HG03196 (cell line): Measurements from ENCODE around the gene TMC3.
"Not testable (repeated sequence)": the region's sequence is repeated elsewhere in the genome, so short reads cannot be mapped to it uniquely, and the experiment has no call there.

ENCODE experiments used
- ATAC-seq: cut with Tn5 transposase; IDR thresholded peaks from one replicate; pipeline ENCODE4 v1.9.1; 2021; ENCODE audit not compliant: unreplicated experiment

The TMC3 gene

DNA sequence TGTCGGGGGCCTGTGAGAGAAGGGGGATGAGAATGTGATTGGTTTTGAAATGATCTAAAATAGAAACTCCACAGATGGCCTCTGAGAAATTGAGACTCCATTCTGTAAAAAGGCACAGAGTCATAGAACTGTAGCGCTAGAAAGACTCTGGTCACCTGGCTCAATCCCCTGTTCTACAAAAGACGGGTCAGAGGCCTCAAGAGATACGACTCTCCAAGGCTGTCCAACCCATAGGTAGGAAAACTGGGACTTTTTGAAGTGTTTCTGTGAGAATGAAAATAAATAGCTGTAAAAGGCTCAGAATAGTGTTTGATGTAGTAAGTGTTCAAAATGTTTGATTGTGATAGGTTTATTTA is 11.7 kb upstream of the TMC3 start:
- ATAC-seq: no peak

DNA sequence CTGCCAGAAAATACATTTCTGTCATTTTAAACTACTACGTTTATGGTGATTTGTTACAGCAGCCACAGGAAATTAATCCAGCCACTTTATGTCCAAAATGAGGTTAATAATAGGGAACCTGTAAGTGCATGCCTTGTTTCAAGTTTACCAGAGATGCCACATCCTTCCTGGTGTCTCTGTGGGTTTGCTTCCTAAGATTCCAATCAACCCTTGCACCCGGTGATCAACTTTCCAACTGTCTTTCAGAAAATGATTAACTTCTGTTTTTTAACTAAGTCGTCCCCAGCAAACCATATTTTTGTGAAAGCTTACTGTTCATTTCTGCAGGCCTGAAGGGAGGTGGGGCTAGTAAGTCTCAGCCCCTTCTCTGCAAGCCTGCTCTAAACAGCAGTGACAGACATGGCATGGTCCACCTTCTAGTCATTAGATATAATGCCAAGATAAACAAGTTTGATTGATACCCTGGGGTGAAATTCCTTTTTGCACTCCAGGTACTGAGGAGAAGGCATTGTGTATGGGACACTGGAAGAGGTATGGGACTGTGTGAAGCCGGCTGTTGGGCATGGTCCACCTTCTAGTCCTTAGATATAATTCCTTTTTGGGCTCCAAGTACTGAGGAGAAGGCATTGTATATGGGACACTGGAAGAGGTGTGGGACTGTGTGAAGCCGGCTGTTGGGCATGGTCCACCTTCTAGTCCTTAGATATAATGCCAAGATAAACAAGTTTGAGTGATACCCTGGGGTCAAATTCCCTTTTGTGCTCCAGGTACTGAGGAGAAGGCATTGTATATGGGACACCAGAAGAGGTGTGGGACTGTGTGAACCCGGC is 11.1 kb upstream of the TMC3 start:
- ATAC-seq: no peak

DNA sequence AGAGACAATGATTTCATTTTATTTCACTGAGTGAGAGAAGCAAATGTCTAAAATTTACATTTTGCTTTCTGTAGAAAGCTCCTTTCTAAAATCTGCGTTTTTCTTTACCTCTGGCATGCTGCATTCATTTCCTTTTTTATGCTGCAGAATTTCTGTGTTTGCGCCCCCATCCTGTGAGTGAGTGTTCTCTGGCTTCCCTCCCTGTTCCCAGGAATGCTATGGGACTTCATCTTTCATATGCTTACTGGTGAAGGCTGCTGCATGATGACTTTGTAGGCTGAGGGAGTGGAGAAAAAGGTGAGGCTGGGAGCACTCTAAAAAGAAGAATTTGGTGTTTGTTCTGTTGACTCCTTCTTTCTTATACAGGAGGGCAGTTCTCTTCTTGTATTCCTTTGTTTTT is 7.7 kb upstream of the TMC3 start:
- ATAC-seq: no peak

DNA sequence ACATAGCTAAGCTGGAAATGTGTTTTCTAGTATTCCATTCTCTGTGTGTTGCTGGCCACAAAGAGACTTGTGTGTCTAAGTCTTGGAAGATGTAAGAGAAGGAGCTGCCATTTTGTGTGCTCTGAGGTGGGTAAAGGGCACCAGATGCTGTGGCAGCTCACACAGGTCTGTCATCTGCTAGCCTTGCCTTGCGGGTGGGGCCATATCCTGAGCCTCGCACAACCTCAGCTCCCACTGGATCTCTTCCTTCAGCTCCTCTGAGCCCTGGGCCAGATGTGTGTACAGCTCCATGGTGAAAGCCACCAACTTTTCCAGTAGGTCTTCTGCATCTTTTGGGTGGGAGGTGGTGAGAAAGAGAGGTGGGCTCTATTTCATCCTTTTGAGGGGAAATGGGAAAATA is 6.7 kb upstream of the TMC3 start:
- ATAC-seq: no peak

DNA sequence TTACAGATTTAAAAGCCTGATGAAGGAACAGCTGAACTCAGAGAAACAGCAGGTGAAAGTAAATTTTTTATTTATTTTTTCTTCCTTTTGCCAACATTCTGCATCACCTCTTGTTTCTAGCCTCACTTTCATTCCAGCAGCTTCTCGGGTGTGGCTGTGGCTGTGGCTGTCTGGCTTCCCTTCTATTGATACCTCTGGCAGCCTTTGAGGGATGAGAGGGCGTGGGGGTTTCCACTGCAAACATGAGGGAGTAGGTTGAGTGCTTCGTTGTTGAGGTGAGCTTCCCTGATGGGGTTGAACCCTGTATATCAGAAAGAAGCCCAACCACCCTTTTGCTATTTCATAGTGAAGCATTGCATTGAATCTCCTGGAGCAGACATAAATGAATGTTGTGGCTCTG is 6.2 kb upstream of the TMC3 start:
- no peak for ATAC-seq

DNA sequence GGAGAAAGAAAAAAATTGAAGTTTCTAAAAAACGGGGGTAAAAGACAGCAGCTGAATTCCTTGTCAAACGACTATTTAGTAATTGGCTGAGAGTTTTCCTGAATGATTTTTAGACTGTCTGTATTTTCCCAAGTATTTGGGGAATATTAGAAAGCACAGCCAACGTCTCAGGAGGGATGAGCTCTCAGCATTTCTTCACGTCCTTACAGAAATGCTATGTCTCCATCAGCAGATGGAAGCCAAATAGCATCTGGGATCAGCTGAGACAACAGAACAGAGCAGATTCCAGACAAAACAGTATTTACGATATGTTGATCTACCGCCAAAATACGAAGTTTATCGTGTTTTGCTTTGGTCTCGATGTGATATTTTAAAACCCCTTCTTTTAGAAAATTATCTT is 5.3 kb upstream of the TMC3 start:
- no peak for ATAC-seq

DNA sequence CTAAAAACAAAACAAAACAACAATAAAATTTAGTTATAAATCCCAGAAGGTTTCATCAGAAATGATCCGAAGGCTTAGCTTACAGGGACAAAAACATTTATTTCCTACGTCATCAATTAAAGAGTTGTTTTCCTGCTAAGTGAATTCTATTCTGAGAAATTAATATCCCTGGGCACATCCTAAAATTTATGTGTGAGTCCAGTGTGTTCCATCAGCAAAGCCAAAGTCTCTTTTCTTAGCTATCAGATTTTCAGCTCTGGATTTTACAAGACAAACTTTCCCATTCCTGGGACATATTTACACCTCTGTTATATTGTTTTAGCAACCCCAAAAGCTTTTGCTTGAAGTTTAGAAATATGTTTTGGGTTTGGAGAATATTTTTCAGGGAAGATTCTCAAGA is 4.4 kb upstream of the TMC3 start:
- ATAC-seq: no peak

DNA sequence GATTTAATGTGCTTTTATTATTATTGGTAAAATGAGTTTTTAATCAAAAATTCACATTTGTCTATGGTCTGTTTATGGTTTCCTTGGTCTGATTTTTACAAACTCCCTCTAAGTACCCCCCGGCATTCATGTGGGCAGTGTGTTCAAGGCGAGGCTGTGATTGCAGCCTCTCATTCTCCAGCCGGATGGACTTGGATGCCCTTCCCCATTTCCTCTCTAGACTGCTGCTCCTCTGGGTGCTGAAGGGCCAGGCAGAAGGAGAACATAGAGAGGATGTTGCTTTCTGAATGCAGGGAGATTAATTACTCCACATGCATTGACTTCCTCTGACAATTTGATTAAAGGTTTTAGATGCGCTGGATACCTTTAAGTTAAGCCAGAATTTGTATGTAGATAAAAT is 3.9 kb upstream of the TMC3 start:
- ATAC-seq: no peak

DNA sequence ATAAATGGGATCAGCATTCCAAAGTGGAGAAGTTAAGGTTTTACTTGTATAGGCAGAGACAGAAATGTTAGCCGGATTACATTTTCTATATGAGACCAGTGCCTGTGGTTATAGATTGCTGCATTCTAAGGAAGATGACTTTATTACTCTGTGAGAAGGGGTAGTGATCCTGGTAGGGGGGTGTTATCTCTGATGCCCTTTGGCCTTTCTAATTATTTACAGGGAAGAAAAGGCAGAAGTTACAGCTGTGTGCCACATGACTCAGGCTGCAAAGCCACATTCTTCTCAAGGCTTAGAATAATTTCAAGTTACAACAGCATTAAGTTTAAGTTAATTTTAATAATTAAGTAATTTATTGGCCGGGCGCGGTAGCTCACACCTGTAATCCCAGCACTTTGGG is 2.2 kb upstream of the TMC3 start:
- no peak for ATAC-seq

DNA sequence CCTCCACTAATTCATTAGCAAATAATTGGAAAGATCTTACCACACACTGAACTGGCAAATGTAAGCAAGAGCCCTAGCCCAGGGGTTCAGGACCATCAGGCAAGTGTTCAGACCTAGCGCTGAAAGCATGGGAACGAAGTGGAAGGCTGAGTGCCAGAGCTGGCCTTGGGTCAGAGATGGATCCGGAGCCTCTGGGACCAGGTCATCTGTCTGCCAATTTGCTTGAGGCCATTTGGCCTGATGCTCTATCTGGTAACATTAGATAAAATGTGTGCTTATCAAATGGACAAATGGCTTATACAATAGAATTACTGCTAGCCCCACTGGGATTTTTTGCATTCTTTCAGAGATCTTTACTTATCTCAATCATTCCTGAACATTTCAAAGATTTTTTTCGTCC is 1.4 kb upstream of the TMC3 start:
- ATAC-seq: no peak

DNA sequence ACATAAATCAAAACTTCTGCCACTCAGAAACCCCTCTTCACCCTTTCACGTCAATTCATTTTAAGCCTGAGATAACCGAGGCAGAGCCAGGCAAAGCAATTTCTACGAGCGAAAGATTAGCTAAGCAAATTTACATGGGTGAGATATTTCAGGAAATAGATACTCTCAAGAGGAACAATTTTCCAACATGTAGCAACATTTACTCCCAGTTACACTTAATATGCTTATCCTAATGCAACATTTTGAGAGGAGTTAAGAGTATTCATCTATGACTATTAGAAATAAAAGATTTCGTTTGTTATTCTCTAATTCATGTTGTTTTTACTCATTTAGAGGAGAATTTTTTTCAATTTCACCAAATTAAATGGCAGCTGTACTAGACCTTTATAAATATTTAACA is 837 bp downstream of the TMC3 start:
- ATAC-seq: no peak

DNA sequence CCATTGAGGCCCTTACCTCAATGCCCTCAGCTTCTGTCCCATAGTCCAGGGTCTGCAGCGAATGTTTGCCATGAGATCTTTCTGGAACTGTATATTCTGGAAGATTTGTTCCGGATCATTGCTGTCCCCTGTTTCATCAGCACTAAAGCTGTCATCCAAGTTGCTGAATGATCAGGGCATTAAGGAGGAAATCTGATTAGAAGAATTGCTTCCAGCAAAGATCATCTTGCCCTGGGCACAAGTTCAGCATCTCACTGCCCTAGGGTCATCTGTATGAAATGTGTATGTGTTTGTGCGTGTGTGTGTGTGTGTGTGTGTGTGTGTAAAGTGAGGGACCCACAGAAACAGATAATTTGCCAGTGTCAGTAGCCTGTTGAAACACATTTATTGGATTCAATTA is 1.4 kb downstream of the TMC3 start:
- no peak for ATAC-seq

DNA sequence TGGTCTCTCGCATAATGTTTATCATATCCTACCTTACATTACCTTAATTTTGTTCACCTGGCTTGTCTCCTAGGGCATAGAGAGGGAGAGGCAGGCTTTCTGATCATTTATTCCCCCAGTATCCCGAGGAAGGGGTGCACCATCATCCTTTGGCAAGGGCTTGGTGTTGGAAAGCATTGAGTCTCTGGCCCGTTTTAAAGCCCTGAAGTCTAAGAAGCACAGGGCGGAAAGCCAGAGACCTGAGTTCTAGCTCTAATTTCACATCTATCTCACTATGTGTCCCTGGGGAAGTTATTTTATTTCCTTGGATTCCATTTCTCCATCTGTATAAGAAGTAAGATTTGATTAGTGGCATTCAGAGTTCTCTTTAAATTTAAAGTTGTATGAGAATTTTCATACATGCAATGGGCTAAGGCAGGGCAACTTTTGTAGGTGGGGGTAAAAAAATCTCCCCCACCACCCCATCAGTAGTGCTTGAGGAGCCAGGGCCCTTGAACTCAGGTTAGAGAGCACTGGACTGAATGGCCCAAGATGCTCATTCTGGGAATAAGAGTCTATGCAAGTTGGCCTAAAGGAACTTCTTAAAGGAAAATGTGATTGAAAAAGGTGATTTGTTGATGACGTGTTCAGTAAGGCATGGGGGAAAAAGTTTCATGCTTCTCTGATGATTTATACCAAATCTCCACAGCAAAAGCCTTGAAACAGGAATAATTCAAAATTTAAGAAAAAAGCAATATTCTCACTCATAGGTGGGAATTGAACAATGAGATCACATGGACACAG is 10.1 kb downstream of the TMC3 start:
- ATAC-seq: no peak

DNA sequence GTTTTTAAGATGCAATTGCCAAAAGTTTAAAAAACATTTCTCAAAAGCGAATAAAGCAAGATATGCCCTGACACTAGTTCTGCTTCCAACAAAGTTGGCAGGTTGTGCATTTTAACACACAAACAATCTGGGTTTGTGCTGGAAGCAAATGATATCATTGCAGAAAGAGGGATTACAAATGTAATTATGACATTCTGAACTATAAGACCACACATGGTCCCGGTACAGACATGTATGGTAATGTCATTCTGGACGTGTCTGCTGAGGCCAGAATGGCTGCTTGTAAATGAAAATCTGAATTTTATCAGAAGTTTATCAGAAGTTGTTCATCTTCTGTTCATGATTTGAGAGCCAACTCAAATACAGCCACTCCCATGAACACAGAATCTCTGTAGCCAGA is 10.7 kb downstream of the TMC3 start:
- no peak for ATAC-seq

DNA sequence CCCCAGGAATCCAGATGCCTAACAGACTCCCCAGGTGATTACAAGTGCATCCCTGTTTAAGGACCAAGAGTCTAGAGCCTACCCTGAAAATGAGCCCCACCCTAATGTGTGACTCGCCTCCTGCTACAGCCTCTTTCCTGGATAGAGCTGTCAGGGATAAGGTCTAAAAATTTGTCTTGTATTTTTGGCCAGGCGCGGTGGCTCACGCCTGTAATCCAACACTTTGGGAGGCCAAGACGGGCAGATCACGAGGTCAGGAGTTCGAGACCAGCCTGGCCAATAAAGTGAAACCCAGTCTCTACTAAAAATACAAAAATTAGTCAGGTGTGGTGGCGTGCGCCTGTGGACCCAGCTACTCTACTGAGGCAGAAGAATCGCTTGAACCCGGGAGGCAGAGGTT is 11.2 kb downstream of the TMC3 start:
- ATAC-seq: no peak

DNA sequence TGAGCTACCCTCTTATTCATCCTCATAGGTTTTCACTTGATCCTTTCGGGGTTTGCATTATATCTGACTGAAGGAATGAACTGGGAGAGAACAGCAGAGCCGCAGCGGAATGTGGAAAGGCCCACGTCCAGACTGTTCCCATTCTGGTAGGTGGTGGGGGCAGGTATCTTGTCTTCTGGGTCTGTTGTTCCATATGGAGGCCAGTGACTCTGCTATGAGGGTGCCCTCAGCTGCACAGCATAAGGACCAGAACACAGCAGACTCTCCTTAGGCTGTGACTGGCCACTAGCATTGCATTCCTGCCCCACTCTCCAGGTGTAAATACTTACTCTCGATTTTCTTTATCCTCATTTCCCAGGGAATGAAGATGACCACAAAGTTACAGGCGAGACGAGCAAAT is 12.1 kb downstream of the TMC3 start:
- no peak for ATAC-seq

DNA sequence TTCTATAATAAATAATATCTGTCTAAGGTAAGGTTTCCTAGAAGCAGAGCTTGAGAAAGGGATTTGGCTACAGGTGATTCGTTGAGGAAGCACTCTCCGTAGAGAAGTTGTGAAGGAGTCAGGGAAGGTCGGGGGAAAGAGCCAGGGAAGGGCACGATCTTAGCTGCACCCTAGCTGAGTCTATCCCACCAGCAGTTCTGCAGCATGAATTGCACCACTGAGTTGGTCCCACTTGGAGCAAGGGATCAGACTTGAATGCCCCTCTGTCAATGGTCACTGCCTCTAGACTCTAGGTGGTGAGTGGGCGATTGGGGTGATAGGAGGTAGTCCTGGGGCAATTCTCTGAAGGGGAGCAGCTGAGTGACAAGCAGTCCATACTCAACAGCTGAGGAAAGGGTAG is 13.5 kb downstream of the TMC3 start:
- ATAC-seq: no peak

DNA sequence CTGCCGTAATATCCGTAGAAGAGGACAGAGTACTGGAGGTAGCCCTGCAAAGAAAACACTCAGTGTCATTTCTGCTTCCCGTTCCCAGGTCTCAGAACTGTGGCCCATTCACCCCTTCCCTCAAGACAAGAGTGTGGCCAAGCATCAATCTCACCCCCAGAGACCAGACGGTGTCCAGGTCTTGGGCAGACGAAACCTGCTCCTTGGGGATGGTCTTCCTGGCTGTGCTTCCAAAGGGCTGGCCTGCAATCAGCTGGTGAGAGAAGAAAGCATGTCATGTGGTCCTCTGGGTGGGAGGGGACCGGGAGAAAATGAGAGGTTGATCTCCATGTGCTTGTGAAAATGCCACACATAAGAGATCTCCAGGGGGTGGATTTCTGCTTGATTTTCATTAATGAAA is 15.8 kb downstream of the TMC3 start:
- ATAC-seq: no peak

DNA sequence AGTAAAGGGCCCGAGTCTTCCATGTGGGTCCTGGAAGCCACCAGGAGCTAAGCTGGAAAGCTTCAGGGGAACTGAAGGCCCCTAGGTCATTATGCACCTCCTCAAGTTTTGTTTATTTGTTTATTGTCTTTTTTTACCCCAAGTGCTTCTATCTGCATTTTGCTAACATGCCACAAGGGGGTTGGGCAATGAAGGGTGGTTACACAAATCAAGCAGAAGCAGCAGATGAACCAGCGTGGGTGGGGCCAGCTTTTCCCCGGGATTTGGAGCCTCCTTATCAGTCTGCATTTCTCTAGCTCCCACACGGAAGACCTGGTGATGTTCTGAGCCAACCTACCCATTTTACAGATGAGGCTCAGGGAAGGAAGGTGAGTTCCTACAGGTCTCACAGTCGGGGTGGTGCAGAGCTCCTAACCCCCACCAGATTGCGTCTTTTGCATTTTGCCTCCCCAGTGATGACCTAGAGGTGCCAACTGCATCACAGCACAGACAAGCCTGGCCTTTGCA is 16.8 kb downstream of the TMC3 start:
- ATAC-seq: no peak

DNA sequence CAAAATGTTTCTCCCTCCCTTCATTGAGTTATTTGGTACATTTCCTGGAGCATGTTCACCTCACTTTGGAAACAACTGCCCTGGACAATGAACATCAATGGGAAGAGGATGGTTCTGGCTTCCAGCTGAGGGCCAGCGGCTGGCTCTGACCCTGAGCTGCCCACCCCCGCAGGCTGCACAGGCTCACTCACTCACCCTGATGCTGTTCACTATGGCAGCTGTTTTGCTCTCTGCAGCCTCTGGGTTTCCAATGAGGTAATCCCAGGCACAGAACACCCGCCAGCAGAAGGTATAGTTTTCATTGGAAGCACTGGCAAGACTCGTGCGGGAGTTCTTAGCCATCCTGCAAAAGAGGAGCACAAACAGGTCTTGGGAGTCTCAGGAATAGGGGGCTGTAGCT is 17.8 kb downstream of the TMC3 start:
- no peak for ATAC-seq

DNA sequence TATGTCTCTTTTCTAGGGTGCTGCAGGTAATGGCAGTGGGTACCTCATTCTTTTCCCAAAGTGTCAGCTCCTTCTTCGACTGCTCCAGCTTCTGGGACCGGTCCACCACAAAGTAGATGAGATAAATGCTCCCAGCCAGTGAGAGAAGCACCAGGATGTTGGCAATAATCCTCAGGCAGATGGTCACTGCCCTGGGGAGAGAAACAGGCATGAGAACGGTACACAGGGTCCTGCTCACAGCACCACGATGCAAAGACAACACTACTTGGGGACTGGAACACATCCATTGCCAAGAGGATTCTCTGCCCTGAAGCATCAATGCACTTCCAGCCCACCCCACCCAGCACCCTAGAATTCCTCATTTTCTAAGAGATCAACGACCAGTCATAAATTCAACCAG is 22.4 kb downstream of the TMC3 start:
- no peak for ATAC-seq

DNA sequence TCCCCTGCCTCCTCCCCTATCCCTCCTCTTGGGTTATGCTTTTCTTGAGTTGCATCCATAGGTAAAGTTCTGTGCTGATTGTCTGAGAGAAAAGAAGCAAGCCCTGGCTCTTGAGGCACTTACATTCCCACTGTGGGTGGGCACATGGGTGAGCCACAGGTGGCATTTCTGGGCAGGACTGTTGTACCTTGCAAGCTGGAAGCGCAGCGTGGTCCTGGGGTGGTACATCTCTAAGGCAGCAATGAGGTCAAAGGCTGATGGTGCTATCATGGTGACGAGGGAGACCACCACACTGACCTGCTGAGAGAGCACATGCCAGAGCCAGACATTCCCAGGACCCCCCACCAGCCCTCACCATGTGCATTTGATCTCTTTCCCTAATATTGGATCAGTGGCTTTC is 24.7 kb downstream of the TMC3 start:
- no peak for ATAC-seq

DNA sequence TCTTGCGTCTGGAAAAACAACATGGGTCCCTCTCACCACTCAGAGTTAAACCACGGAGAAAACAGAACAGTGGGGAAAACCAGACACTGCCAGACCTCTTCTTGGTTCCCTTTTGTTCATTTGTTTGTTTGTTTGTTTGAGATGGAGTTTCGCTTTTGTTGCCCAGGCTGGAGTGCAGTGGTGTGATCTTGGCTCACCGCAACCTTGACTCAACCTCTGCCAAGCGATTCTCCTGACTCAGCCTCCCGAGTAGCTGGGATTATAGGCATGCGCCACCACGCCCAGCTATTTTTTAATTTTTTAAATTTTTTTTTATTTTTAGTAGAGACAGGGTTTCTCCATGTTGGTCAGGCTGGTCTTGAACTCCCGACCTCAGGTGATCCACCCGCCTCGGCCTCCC is 25.3 kb downstream of the TMC3 start:
- ATAC-seq: not testable (repeated sequence)
